ENCODE results near the gene C11orf24.

DNA sequence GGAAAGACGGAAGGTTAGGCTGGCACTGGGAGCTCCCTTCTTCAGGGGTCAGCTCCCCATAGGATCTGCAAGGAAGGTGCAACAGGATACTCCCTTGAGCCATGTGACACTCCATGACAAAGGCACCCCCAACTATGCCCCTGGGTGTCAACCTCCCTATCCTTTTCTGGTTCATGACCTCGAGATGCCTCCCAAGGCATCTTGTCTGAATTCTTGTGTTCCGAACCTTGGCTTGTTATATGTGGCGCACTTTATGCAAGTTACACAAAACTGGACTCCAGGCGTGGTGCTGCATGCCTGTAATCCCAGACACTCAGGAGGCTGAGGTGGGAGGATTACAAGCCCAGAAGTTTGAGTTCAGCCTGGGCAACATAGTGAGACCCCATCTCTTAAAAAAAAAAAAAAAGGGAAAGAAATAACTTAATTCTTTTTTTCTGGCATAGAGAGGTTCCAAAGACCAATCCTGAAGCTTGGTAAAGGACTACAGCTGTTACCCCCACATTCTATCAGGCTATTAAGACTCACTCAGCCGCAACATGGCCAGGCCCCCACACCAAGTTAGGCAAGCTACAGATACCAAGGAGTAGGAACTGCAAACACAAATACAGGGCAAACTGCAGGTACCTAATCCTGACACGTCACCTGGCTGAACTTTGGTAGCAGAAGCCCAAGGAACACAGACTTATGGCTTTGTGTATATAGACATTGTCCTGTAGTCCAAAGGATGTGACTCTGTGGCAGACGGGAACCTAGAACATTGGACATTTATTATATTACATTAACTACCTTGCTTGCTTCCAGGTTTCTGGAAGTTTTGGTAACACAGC lies 1.4 kb downstream of the C11orf24 start:
- TF ChIP-seq ZBTB8A (tag by site-specific recombination; IDR thresholded peaks at IDR 0.05), result no peak
- TF ChIP-seq ZNF157 (tag by site-specific recombination; IDR thresholded peaks at IDR 0.05), result no peak
- no peak for TF ChIP-seq PRDM1 (tag by site-specific recombination; IDR thresholded peaks at IDR 0.05)
- no peak for TF ChIP-seq ZNF138 (tag by site-specific recombination; IDR thresholded peaks at IDR 0.05; ENCODE audit: borderline replicate concordance)
- TF ChIP-seq KLF16 (tag by site-specific recombination; IDR thresholded peaks at IDR 0.05), result no peak
- no peak for TF ChIP-seq ZNF768 (tag by site-specific recombination; IDR thresholded peaks at IDR 0.05)
- TF ChIP-seq, protein P1, sequence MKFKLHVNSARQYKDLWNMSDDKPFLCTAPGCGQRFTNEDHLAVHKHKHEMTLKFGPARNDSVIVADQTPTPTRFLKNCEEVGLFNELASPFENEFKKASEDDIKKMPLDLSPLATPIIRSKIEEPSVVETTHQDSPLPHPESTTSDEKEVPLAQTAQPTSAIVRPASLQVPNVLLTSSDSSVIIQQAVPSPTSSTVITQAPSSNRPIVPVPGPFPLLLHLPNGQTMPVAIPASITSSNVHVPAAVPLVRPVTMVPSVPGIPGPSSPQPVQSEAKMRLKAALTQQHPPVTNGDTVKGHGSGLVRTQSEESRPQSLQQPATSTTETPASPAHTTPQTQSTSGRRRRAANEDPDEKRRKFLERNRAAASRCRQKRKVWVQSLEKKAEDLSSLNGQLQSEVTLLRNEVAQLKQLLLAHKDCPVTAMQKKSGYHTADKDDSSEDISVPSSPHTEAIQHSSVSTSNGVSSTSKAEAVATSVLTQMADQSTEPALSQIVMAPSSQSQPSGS (tag by site-specific recombination; IDR thresholded peaks at IDR 0.05; ENCODE audit: low read depth), result no peak
- no peak for TF ChIP-seq ZNF596 (tag by site-specific recombination; IDR thresholded peaks at IDR 0.05)
- no peak for TF ChIP-seq ZFP37 (tag by site-specific recombination; IDR thresholded peaks at IDR 0.05)
- no peak for TF ChIP-seq ZNF585B (tag by site-specific recombination; IDR thresholded peaks at IDR 0.05)
- TF ChIP-seq TCF7L2 (IDR thresholded peaks at IDR 0.05; ENCODE audit: borderline replicate concordance, low read depth, low read length), result no peak

Data from HEK293 (cell line).